OCI-LY7 (cell line): ENCODE results near the gene ARAP1. TPM values are rescaled to one million over a fixed set of nuclear protein-coding genes. Genes with fewer than 3 reads are reported as not detected.

Experiments used
- BruUV-seq: library from RNA; stranded (reverse); fragments of 400-500 nt; replicated peaks from 2 replicates; lab custom pipeline; 2021; lab: Mats Ljungman, UMichigan
- CTCF ChIA-PET: fragments of 300-600 bp; sonication (Branson Sonifier 250); formaldehyde crosslinking; loops from one replicate; lab custom pipeline; 2022; ENCODE audit warnings: antibody characterized with exemption; ENCODE audit not compliant: unreplicated experiment; lab: Charles Lee
- POLR2A ChIA-PET: fragments of 300-600 bp; sonication (Branson Sonifier 250); formaldehyde crosslinking; loops from one replicate; lab custom pipeline; 2022; ENCODE audit warnings: antibody characterized with exemption; lab: Charles Lee
- DNase-seq: peaks from one replicate; pipeline ENCODE4 v3.0.0-alpha.2; 2015; ENCODE audit warnings: low spot score
- H2AFZ ChIP-seq: fragments of 200-600 bp; sonication (generic), shearing (Covaris generic); 2 replicates; pipeline ENCODE4 v1.6.1; 2014; ENCODE audit warnings: mild to moderate bottlenecking, antibody characterized with exemption, low read length, moderate library complexity
- H3K27ac ChIP-seq: fragments of 200-600 bp; sonication (generic); 2 replicates; pipeline ENCODE4 v1.5.1; 2014; ENCODE audit warnings: mixed run types, low read depth, mild to moderate bottlenecking, moderate library complexity, low read length, inconsistent platforms; ENCODE audit not compliant: poor library complexity, severe bottlenecking
- H3K36me3 ChIP-seq: fragments of 200-600 bp; sonication (generic); 2 replicates; pipeline ENCODE4 v1.6.1; 2014; ENCODE audit warnings: mild to moderate bottlenecking, antibody characterized with exemption, low read length, moderate library complexity, mixed read lengths; ENCODE audit not compliant: insufficient read depth
- H3K4me1 ChIP-seq: fragments of 200-600 bp; sonication (generic); 2 replicates; pipeline ENCODE4 v1.5.1; 2014; ENCODE audit warnings: mild to moderate bottlenecking, low read length; ENCODE audit not compliant: insufficient read depth, poor library complexity, severe bottlenecking
- H3K4me2 ChIP-seq: fragments of 200-600 bp; sonication (generic); 2 replicates; pipeline ENCODE4 v1.6.1; 2014; ENCODE audit warnings: mild to moderate bottlenecking, low read length
- H3K4me3 ChIP-seq: fragments of 200-600 bp; sonication (generic); 2 replicates; pipeline ENCODE4 v1.5.1; 2014; ENCODE audit warnings: mild to moderate bottlenecking, low read depth, low read length; ENCODE audit not compliant: poor library complexity, severe bottlenecking
- H3K79me2 ChIP-seq: fragments of 200-600 bp; sonication (generic); 2 replicates; pipeline ENCODE4 v1.6.1; 2016; ENCODE audit warnings: low read depth, mild to moderate bottlenecking, low read length, moderate library complexity, mixed read lengths; ENCODE audit not compliant: insufficient read depth
- H3K9me2 ChIP-seq: fragments of 200-600 bp; sonication (generic); 2 replicates; pipeline ENCODE4 v1.6.1; 2016; ENCODE audit warnings: mild to moderate bottlenecking, low read length, mixed read lengths; ENCODE audit not compliant: insufficient read depth
- H3K9me3 ChIP-seq: fragments of 200-600 bp; sonication (generic); 2 replicates; pipeline ENCODE4 v1.6.1; 2014; ENCODE audit warnings: mild to moderate bottlenecking, mixed run types, low read length, mixed read lengths
- H4K20me1 ChIP-seq: fragments of 200-600 bp; sonication (generic); 2 replicates; pipeline ENCODE4 v1.6.1; 2014; ENCODE audit warnings: mild to moderate bottlenecking, antibody characterized with exemption, low read length, moderate library complexity, mixed read lengths; ENCODE audit not compliant: insufficient read depth
- EZH2phosphoT487 ChIP-seq: fragments of 200-600 bp; sonication (generic); IDR thresholded peaks from 2 replicates; pipeline ENCODE4 v1.6.1; 2018; ENCODE audit warnings: low read depth, borderline replicate concordance, mild to moderate bottlenecking, mixed run types, antibody characterized with exemption, low read length, moderate library complexity, mixed read lengths
- intact Hi-C: fragments of 100-400 bp; cut with micrococcal nuclease; formaldehyde crosslinking; loops from one replicate; pipeline ENCODE4 v1.10.0; 2022; ENCODE audit not compliant: unreplicated experiment
- total RNA-seq, 2 experiments: library from RNA; depleted of rRNA in 1 of 2; stranded (reverse); fragments of >200 nt in 1 of 2; shearing (Covaris generic) in 1 of 2; gene quantifications; 2 replicates each; pipeline ENCODE4 v1.2.3, GENCODE V29; 2014 to 2022
- TF ChIP-seq, protein P1 (sequence below): fragments of 200-600 bp; sonication (generic); conservative IDR thresholded peaks from 2 replicates; pipeline ENCODE4 v1.5.1; 2014; ENCODE audit warnings: mild to moderate bottlenecking, antibody characterized with exemption, low read length, moderate library complexity, mixed read lengths

Gene ARAP1
- total RNA-seq, 2 experiments from 2014 or later: 65.6 to 106 TPM

- intact Hi-C loops: no loop called here
- Histone ChIP-seq H3K27ac (no peak overlapping the region), H3K9me2 (no peaks in the 10 kb centered on the region), H3K4me2 (no peak overlapping the region), H3K4me3 (no peak overlapping the region), H3K36me3 (no peaks in the 10 kb centered on the region), H3K4me1 (peaks cover 5% of the 10 kb centered on the region), H2AFZ (no peak overlapping the region), H4K20me1 (no peaks in the 10 kb centered on the region), H3K79me2 (no peaks in the 10 kb centered on the region), H3K9me3 (no peaks in the 10 kb centered on the region)
- ChIA-PET CTCF (no interaction called here), POLR2A (no interaction called here)
- BruUV-seq: no TSS peak
- DNase-seq: no peak
- TF ChIP-seq, protein P1, sequence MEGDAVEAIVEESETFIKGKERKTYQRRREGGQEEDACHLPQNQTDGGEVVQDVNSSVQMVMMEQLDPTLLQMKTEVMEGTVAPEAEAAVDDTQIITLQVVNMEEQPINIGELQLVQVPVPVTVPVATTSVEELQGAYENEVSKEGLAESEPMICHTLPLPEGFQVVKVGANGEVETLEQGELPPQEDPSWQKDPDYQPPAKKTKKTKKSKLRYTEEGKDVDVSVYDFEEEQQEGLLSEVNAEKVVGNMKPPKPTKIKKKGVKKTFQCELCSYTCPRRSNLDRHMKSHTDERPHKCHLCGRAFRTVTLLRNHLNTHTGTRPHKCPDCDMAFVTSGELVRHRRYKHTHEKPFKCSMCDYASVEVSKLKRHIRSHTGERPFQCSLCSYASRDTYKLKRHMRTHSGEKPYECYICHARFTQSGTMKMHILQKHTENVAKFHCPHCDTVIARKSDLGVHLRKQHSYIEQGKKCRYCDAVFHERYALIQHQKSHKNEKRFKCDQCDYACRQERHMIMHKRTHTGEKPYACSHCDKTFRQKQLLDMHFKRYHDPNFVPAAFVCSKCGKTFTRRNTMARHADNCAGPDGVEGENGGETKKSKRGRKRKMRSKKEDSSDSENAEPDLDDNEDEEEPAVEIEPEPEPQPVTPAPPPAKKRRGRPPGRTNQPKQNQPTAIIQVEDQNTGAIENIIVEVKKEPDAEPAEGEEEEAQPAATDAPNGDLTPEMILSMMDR: no peak
- no peak for TF ChIP-seq EZH2phosphoT487
Observed at GRCh38 chr11:72767203-72768062, 15.2 kb upstream of the ARAP1 start.

DNA sequence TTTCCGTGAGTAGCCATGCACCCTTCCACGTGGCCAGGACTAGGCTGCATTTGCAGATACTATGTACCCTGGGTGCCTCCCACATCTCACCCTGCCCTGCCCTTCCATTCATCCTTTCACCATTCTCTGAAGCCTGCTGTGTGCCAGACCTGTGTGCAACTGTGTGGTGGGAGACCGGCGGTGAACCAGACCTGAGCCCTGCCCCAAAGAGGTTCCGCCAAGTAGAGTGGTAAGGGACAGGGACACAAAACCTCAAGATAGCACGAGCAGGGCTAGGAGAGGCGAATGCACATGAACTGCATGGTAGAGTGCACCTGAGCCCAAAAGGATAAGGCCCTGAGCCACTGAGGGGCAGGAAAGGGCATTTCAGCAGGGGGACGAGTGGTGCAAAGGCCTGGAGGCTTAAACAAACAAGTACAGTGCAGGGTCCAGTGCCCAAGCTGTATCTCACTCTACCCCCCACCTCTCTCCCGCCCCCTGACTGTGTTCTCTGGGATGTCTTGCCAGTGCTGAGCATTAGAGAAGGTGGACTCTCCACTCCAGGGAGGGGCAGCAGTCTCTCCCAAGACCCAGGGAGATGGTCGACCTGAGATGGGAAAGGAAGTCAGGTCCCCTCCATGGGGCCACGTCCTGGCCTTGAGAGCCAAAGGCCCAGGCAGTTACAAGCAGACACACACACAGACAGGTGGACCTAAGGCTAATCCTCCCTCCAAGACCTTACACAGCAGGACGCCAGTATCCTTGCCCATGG lies 14.1 kb upstream of the ARAP1 start:
- Histone ChIP-seq H3K79me2 (no peaks in the 10 kb centered on the region), H3K4me3 (no peak overlapping the region), H3K9me2 (no peaks in the 10 kb centered on the region), H2AFZ (no peak overlapping the region), H3K4me1 (peaks cover 5% of the 10 kb centered on the region), H3K4me2 (no peak overlapping the region), H3K27ac (no peak overlapping the region), H3K9me3 (no peaks in the 10 kb centered on the region), H3K36me3 (no peaks in the 10 kb centered on the region), H4K20me1 (no peaks in the 10 kb centered on the region)
- ChIA-PET POLR2A (no interaction called here), CTCF (no interaction called here)
- DNase-seq: no peak
- TF ChIP-seq, protein P1: no peak
- no peak for TF ChIP-seq EZH2phosphoT487
- no TSS peak for BruUV-seq
- intact Hi-C loops: no loop called here

- Histone ChIP-seq H3K4me1 (peaks cover 5% of the 10 kb centered on the region), H3K79me2 (no peaks in the 10 kb centered on the region), H3K9me3 (no peaks in the 10 kb centered on the region), H3K4me3 (no peak overlapping the region), H3K4me2 (no peak overlapping the region), H4K20me1 (no peaks in the 10 kb centered on the region), H2AFZ (no peak overlapping the region), H3K36me3 (no peaks in the 10 kb centered on the region), H3K9me2 (no peaks in the 10 kb centered on the region), H3K27ac (no peak overlapping the region)
- intact Hi-C loops: no loop called here
- DNase-seq: no peak
- CTCF ChIA-PET: no interaction called here
- no peak for TF ChIP-seq EZH2phosphoT487
- TF ChIP-seq, protein P1: no peak
- BruUV-seq: no TSS peak
- POLR2A ChIA-PET: no interaction called here
Observed at GRCh38 chr11:72764503-72764902, 12.3 kb upstream of the ARAP1 start.
